Hematopoietic multipotent progenitor cell treated with erythropoietin and hydrocortisone succinate and interleukin-3 and kit ligand, for 17 days (in vitro differentiated cells): ENCODE data around the gene PLEKHG7.
"Not testable (repeated sequence)": the region's sequence is repeated elsewhere in the genome, so short reads cannot be mapped to it uniquely, and the experiment has no call there.

Source experiments
- DNase-seq: peaks from one replicate; pipeline ENCODE4 v3.0.0-alpha.2; 2015; ENCODE audit warnings: low spot score

The PLEKHG7 gene

GRCh38 chr12:92702754-92703679 is at the start of gene PLEKHG7:
Gene PLEKHG7, plus strand, starts transcription at chr12:92702989. Its CDS starts 3,643 bp downstream, at chr12:92706632.
- DNase-seq = no peak

- not testable (repeated sequence) for DNase-seq
These were observed 48.5 kb upstream of the PLEKHG7 start for GRCh38 chr12:92654256-92654655.

DNA sequence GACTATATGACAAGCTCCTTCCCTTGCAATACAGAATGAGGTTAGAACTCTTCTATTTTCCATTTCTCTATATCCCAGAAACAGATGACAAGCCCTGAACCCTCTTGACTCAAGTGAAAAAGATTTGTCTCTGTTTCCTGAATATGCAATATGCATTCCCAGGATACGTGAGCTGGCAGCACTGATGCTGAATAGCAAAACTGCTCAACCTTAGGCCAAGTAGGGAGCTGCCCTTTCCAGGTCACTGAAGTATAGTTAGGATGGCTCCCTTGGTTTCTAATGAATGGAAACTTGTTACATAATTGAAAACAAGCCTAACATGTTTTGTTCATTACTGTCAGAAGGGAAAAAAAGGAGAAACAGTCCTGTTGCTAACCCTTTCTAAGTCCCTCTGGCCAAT is 47.9 kb upstream of the PLEKHG7 start:
- no peak for DNase-seq

DNA sequence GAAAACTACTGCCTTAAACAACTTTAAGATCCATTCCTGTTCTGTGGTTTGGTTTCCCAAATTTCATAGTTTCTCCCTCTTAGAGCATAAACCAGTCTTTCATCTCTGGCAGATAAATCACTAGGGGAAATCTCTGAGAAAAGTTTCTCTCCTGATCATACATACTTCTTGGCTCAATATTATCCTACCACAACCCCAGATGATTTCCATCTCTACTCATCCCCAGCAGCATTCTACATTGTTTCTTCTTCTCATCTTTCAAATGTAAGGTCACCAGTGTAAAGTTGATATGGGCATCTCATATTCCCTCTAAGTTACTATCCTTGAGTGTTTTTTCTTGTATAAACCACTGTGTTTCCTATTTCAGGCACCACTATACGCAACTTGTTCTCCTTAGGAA is 45.9 kb upstream of the PLEKHG7 start:
- DNase-seq = no peak

DNA sequence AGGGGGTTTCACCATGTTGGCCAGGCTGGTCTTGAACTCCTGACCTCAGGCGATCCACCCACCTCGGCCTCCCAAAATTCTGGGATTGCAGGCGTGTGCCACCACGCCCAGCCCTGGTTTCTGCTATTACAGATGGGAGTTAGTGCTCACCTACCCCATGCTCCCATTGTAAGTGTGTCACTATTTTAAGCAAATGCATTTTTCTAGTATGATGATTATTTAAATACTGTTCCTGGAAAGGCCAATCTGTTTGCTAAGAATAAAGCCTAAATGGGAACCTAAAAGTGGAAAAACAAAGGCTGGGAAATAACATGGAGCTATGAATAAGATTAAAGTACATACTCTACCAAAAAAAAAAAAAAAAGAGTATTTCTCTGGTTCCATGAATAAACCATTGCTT is 45.0 kb upstream of the PLEKHG7 start:
- no peak for DNase-seq

DNA sequence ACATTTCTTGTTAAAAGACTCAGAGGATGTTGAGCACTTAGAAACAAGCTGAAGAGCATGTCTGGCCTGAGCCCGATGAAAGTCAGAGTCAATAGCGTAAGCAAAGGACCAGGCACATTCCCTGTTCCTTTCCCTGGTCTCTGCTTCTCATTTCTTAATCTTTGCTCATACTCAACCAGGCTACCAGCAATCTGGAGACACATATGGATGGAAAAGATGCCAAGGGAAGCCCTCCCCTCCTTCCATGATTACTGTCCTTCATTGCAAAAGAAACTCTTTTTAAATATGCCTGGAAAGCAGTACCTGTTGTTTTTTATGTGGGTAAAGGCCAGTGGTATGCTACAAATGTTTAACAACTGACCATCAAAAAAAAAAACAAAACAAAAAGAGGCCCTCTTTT is 44.2 kb upstream of the PLEKHG7 start:
- no peak for DNase-seq

DNA sequence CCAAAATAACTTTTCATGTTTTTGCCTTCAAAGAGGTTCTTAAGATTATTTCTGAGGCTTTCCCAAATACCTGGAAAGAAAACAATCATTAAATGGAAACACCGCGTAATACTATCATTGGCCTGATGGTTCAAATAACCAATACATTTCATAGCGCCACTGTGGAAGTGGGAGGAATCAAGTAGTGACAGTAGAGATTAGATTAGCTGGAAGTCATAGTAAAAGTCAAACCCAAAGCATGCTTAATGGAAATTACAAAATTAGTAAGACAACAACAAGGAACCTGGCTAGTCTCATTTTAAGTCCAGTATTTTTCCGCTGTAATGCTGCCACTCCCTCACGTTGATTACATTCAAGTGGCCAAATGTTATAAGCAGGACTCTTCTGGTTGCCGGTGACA is 41.5 kb upstream of the PLEKHG7 start:
- no peak for DNase-seq

DNA sequence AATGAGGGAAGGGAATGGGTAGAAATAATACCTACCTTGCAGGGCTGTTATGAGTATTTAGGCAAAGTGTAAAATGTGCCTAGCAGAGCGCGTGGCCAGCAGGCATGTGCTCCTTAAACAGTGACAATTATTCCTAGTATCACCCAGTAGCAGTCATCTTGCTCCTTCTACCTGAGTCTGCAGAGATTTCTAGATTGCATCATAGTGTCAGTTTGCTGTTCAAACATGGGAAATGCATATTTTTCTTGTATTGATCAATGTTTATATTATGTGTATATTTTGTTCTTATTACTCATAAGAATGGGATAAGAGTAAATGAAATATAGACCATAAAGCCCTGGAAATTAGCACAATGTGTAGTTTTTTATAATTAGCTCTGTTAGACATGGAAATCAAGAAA is 37.3 kb upstream of the PLEKHG7 start:
- DNase-seq = no peak

DNA sequence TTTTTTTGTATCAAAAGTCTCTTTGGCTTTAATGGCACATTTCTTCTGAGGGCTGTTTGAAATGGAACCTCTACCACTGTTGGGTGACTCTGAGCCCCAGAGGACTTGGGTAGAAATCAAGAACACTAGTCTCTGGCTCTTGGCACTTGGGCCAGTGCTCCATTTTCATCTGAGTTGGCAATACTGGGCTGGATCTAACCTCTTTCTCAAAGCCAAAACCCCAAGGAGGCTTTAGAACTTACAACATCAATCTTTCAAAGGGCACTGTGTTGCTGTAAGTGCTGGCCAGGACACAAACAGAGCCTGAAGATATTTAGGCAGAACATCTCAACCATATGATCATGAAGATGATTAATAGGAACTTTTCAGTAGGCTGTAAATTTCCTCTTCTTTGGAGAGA is 34.0 kb upstream of the PLEKHG7 start:
- DNase-seq = no peak

- DNase-seq = not testable (repeated sequence)
These were observed 31.3 kb upstream of the PLEKHG7 start for GRCh38 chr12:92671524-92671923.

- no peak for DNase-seq
These were observed 29.0 kb upstream of the PLEKHG7 start for GRCh38 chr12:92673756-92674155.

GRCh38 chr12:92674500-92674899 is 28.3 kb upstream of the PLEKHG7 start:
- no peak for DNase-seq

GRCh38 chr12:92675092-92675865 is 27.5 kb upstream of the PLEKHG7 start:
- DNase-seq = no peak

- no peak for DNase-seq
These were observed 26.1 kb upstream of the PLEKHG7 start for GRCh38 chr12:92676710-92677109.

DNA sequence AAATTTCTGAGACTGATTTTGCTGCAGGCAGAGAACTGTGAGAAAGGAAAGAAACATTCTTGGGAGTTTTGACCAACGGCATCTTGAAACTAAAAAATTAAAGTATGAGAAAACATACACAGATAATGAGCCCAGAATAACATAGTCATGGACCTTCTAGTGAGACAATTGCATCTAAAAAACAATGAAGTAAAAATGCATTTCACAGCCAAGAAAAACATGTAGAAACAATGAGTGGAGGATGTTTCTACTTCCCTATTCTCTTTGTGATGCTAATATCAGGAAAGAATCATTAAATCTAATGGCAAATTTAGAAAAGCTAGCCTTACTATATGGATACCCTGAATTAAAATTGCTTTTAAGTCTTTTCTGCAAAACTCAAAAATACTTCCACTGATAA is 12.2 kb upstream of the PLEKHG7 start:
- no peak for DNase-seq

- no peak for DNase-seq
These were observed 7.7 kb upstream of the PLEKHG7 start for GRCh38 chr12:92695056-92695455.

- DNase-seq = no peak
These were observed 7.2 kb upstream of the PLEKHG7 start for GRCh38 chr12:92695577-92695976.

DNA sequence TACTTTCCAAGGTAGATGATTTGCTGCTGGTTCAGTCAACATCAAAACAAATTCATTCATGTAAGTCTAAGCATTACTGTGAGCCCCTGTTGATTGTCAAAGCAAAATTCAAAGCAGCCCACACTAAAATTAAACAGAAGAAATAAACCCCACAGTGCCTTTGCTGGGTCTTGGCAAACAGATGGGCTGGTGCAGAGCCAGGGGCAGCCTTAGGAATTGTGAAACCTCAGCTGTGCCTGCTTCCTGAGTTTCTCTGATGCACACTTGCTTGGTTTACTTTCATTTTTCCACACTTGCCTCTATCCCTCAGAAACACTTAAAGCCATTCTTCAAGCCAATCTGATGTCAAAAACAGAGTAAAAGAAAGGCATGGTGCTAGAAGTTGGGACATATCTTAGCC is 6.6 kb upstream of the PLEKHG7 start:
- no peak for DNase-seq

GRCh38 chr12:92698474-92698873 is 4.3 kb upstream of the PLEKHG7 start:
- DNase-seq = no peak

- DNase-seq = no peak
These were observed 1.3 kb upstream of the PLEKHG7 start for GRCh38 chr12:92701441-92701840.

DNA sequence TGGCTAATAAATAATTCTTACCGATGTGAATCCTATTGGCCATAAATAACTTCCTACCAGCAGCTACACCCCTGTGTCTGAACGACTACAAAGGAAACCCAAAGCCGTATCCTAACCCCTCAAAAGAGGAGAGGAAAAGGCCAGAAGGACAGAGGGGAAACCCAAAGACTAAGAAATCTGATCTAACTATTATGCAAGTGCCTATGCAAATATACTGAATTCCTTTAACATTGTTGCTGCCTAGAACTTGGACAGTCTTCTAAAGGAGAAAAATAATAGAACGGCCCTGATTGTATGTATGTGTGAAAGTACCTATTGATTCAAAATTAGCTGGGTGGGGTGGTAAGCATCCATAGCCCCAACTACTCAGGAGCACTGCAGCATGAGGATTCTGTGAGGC is 997 bp downstream of the PLEKHG7 start:
- no peak for DNase-seq

DNA sequence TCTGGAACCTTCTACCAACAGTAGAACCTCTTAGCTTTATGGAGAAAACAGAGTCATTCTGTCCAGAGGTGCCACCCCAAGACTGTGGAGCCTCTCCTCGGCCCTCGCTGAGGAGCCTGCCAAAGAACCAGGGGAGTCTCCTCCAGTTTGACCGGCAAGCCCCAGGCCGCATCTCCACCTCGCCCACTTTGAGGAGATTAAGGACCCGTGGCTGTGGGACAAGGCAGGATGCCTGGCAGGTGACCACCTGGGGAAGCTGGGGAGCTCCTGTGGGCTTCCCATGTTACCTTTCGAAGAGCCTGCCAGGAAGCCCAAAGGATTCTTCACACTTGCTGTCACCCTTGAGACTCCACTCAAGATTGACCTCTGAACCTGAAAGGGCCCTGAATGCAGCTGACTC is 3.8 kb downstream of the PLEKHG7 start:
- no peak for DNase-seq

GRCh38 chr12:92707926-92708325 is 5.1 kb downstream of the PLEKHG7 start:
- no peak for DNase-seq
